Measurements from ENCODE around the gene CPED1. TPM values are rescaled to one million over a fixed set of nuclear protein-coding genes. Genes with fewer than 3 reads are reported as not detected.

CPED1 gene
- total RNA-seq, 2 experiments from 2014 or later: not detected

- ChIA-PET POLR2A (no interaction called here), CTCF (interaction anchor here (0.8 to 1.2 kb wide), 2 partner anchors 23 to 97 kb away, joined by 3 to 4 read pairs; partner anchors contain the start of gene CPED1)
- Mint-ChIP-seq H3K4me3 (no peak overlapping the region), H3K36me3 (ENCODE audit: low read depth) (no peaks in the 10 kb centered on the region), H3K9me3 (no peaks in the 10 kb centered on the region), H3K27me3 (no peaks in the 10 kb centered on the region), H3K27ac (no peak overlapping the region), H3K4me1 (ENCODE audit: low read depth) (no peaks in the 10 kb centered on the region)
- DNase-seq (no peak), ATAC-seq (no peak)
- intact Hi-C loops (cut with micrococcal nuclease): no loop called here
- no peak for TF ChIP-seq CTCF (IDR thresholded peaks at IDR 0.05)
These were observed 96.3 kb downstream of the CPED1 start for GRCh38 chr7:121084748-121085336.

- intact Hi-C loops (cut with micrococcal nuclease): no loop called here
- Mint-ChIP-seq H3K27me3 (no peaks in the 10 kb centered on the region), H3K27ac (no peak overlapping the region), H3K4me1 (ENCODE audit: low read depth) (no peaks in the 10 kb centered on the region), H3K9me3 (no peaks in the 10 kb centered on the region), H3K4me3 (no peak overlapping the region), H3K36me3 (ENCODE audit: low read depth) (no peaks in the 10 kb centered on the region)
- DNase-seq (no peak), ATAC-seq (no peak)
- POLR2A ChIA-PET: no interaction called here
- TF ChIP-seq CTCF (IDR thresholded peaks at IDR 0.05): no peak
- CTCF ChIA-PET: no interaction called here
These were observed 97.4 kb downstream of the CPED1 start for GRCh38 chr7:121085922-121086321.

GRCh38 chr7:121088870-121089269 is 100.4 kb downstream of the CPED1 start:
- Mint-ChIP-seq H3K36me3 (ENCODE audit: low read depth) (no peaks in the 10 kb centered on the region), H3K27ac (no peak overlapping the region), H3K4me1 (ENCODE audit: low read depth) (no peaks in the 10 kb centered on the region), H3K4me3 (no peak overlapping the region), H3K27me3 (no peaks in the 10 kb centered on the region), H3K9me3 (no peaks in the 10 kb centered on the region)
- TF ChIP-seq CTCF (IDR thresholded peaks at IDR 0.05): no peak
- DNase-seq: no peak
- CTCF ChIA-PET: interaction anchor here (1.0 kb wide), 1 partner anchor 100 kb away, joined by 3 read pairs; the partner anchor contains the start of gene CPED1
- ATAC-seq: no peak
- intact Hi-C loops (cut with micrococcal nuclease): no loop called here
- POLR2A ChIA-PET: no interaction called here

- H3K27ac Mint-ChIP-seq: no peak overlapping the region
- no peaks in the 10 kb centered on the region for H3K9me3 Mint-ChIP-seq
- H3K27me3 Mint-ChIP-seq: peaks cover 5% of the 10 kb centered on the region
- H3K36me3 Mint-ChIP-seq (ENCODE audit: low read depth): no peaks in the 10 kb centered on the region
- ATAC-seq (no peak), DNase-seq (no peak)
- CTCF ChIA-PET: interaction anchor here (2.9 kb wide), 1 partner anchor 13 kb away, joined by 10 read pairs; no protein-coding TSS in a partner anchor
- no peak for TF ChIP-seq CTCF (IDR thresholded peaks at IDR 0.05)
- H3K4me1 Mint-ChIP-seq (ENCODE audit: low read depth): no peaks in the 10 kb centered on the region
- POLR2A ChIA-PET: no interaction called here
- H3K4me3 Mint-ChIP-seq: no peak overlapping the region
- intact Hi-C loops (cut with micrococcal nuclease): no loop called here
These were observed 106.3 kb downstream of the CPED1 start for GRCh38 chr7:121094829-121095228.

GRCh38 chr7:121097577-121097976 is 109.1 kb downstream of the CPED1 start:
- DNase-seq (no peak), ATAC-seq (no peak)
- H3K36me3 Mint-ChIP-seq (ENCODE audit: low read depth): no peaks in the 10 kb centered on the region
- no peak overlapping the region for H3K27ac Mint-ChIP-seq
- no peaks in the 10 kb centered on the region for H3K4me1 Mint-ChIP-seq (ENCODE audit: low read depth)
- no peak for TF ChIP-seq CTCF (IDR thresholded peaks at IDR 0.05)
- intact Hi-C loops (cut with micrococcal nuclease): no loop called here
- ChIA-PET CTCF (interaction anchor here (1.2 kb wide), 1 partner anchor 11 kb away, joined by 4 read pairs; no protein-coding TSS in a partner anchor), POLR2A (no interaction called here)
- no peaks in the 10 kb centered on the region for H3K9me3 Mint-ChIP-seq
- no peak overlapping the region for H3K4me3 Mint-ChIP-seq
- peaks cover 6% of the 10 kb centered on the region for H3K27me3 Mint-ChIP-seq

All from activated CD8-positive, alpha-beta T cell treated with anti-CD3 and anti-CD28 coated beads for 36 hours (primary cell).